ENCODE results near the gene MECP2. TPM values are rescaled to one million over a fixed set of nuclear protein-coding genes. Genes with fewer than 3 reads are reported as not detected.

MECP2 gene
- total and polyA plus RNA-seq, 2 donors (not counting 1 experiment from before 2014, with no cell fraction given), result 20.0 to 122 TPM

GRCh38 chrX:154142950-154143745 lies 45.6 kb upstream of the MECP2 start:
- Mint-ChIP-seq H3K9me3 (ENCODE audit: insufficient read depth) (no peaks in the 10 kb centered on the region), H3K27me3 (no peaks in the 10 kb centered on the region), H3K4me3 (no peak overlapping the region), H3K27ac (no peak overlapping the region), H3K4me1 (no peaks in the 10 kb centered on the region)
- no peak overlapping the region for H3K27ac ChIP-seq (ENCODE audit: low read length in 2 of 2)
- no peaks in the 10 kb centered on the region for H3K4me1 ChIP-seq (ENCODE audit: control insufficient read depth in 2 of 2, insufficient read depth in 2 of 2, low read length in 2 of 2)
- no peak overlapping the region for H3K9ac ChIP-seq (ENCODE audit: low read length)
- no peaks in the 10 kb centered on the region for H4K20me1 ChIP-seq (ENCODE audit: control insufficient read depth, insufficient read depth, low read length, poor library complexity, severe bottlenecking)
- intact Hi-C loops (cut with micrococcal nuclease), result no loop called here
- POLR2A ChIA-PET, result interaction anchor here (0.6 kb wide), 1 partner anchor 228 kb away, joined by 4 read pairs; no protein-coding TSS in a partner anchor
- 83% methylated on average over 8 of the region's 23 CpGs for WGBS (ENCODE audit: insufficient coverage)
- no peak overlapping the region for H3K4me2 ChIP-seq (replicated peaks; ENCODE audit: low read depth, low read length, poor library complexity, severe bottlenecking)
- H3K4me3 ChIP-seq (ENCODE audit: control extremely low read depth in 1 of 5, extremely low read depth in 1 of 5, insufficient read depth in 1 of 5, low read depth in 2 of 5, low read length in 4 of 5), result no peak overlapping the region
- CTCF ChIA-PET, result no interaction called here
- TF ChIP-seq CTCF (IDR thresholded peaks at IDR 0.05) (no peak), EZH2 (IDR thresholded peaks at IDR 0.05; ENCODE audit: borderline replicate concordance, insufficient read depth, low read depth, low read length, poor library complexity, severe bottlenecking) (no peak)
- ATAC-seq (ENCODE audit: low read depth) (no peak), DNase-seq (no peak)
- H3K27me3 ChIP-seq (replicated peaks in 1 of 4; ENCODE audit: control extremely low read depth in 1 of 4, control insufficient read depth in 3 of 4, insufficient read depth in 4 of 4, low read length in 3 of 4), result no peaks in the 10 kb centered on the region
- no peaks in the 10 kb centered on the region for H3K9me3 ChIP-seq (ENCODE audit: control extremely low read depth in 1 of 3, control insufficient read depth in 2 of 3, insufficient read depth in 1 of 3, low read length in 2 of 3)
- H3K79me2 ChIP-seq (ENCODE audit: control insufficient read depth, insufficient read depth, low read length), result no peaks in the 10 kb centered on the region
- no peaks in the 10 kb centered on the region for H3K36me3 ChIP-seq (replicated peaks in 1 of 2; ENCODE audit: control extremely low read depth in 1 of 2, control insufficient read depth in 1 of 2, extremely low read depth in 1 of 2, insufficient read depth in 2 of 2, low read length in 1 of 2)
- no peak overlapping the region for H2AFZ ChIP-seq (ENCODE audit: insufficient read depth, low read depth, low read length, poor library complexity, severe bottlenecking)

GRCh38 chrX:154142386-154142785 lies 44.9 kb upstream of the MECP2 start:
- no peaks in the 10 kb centered on the region for H3K4me1 Mint-ChIP-seq
- TF ChIP-seq CTCF (IDR thresholded peaks at IDR 0.05), result no peak
- TF ChIP-seq EZH2 (IDR thresholded peaks at IDR 0.05; ENCODE audit: borderline replicate concordance, insufficient read depth, low read depth, low read length, poor library complexity, severe bottlenecking), result no peak
- peaks cover 0 to 2% of the 10 kb centered on the region in 2 donors for H3K4me1 ChIP-seq (ENCODE audit: control insufficient read depth in 2 of 2, insufficient read depth in 2 of 2, low read length in 2 of 2)
- ATAC-seq (ENCODE audit: low read depth) (no peak), DNase-seq (no peak)
- H3K4me2 ChIP-seq (replicated peaks; ENCODE audit: low read depth, low read length, poor library complexity, severe bottlenecking), result no peak overlapping the region
- H3K9ac ChIP-seq (ENCODE audit: low read length), result no peak overlapping the region
- H3K9me3 ChIP-seq (ENCODE audit: control extremely low read depth in 1 of 3, control insufficient read depth in 2 of 3, insufficient read depth in 1 of 3, low read length in 2 of 3), result no peaks in the 10 kb centered on the region
- H3K27me3 Mint-ChIP-seq, result no peaks in the 10 kb centered on the region
- H3K4me3 ChIP-seq (ENCODE audit: control extremely low read depth in 1 of 5, extremely low read depth in 1 of 5, insufficient read depth in 1 of 5, low read depth in 2 of 5, low read length in 4 of 5), result no peak overlapping the region
- POLR2A ChIA-PET, result interaction anchor here (0.6 kb wide), 1 partner anchor 229 kb away, joined by 4 read pairs; no protein-coding TSS in a partner anchor
- no peaks in the 10 kb centered on the region for H3K79me2 ChIP-seq (ENCODE audit: control insufficient read depth, insufficient read depth, low read length)
- H3K4me3 Mint-ChIP-seq, result no peak overlapping the region
- H2AFZ ChIP-seq (ENCODE audit: insufficient read depth, low read depth, low read length, poor library complexity, severe bottlenecking), result no peak overlapping the region
- no peaks in the 10 kb centered on the region for H3K36me3 ChIP-seq (replicated peaks in 1 of 2; ENCODE audit: control extremely low read depth in 1 of 2, control insufficient read depth in 1 of 2, extremely low read depth in 1 of 2, insufficient read depth in 2 of 2, low read length in 1 of 2)
- no peaks in the 10 kb centered on the region for H4K20me1 ChIP-seq (ENCODE audit: control insufficient read depth, insufficient read depth, low read length, poor library complexity, severe bottlenecking)
- intact Hi-C loops (cut with micrococcal nuclease), result no loop called here
- H3K27ac ChIP-seq (ENCODE audit: low read length in 2 of 2), result no peak overlapping the region
- 91% methylated on average over 5 of the region's 8 CpGs for WGBS (ENCODE audit: insufficient coverage)
- no peaks in the 10 kb centered on the region for H3K27me3 ChIP-seq (replicated peaks in 1 of 4; ENCODE audit: control extremely low read depth in 1 of 4, control insufficient read depth in 3 of 4, insufficient read depth in 4 of 4, low read length in 3 of 4)
- no peaks in the 10 kb centered on the region for H3K9me3 Mint-ChIP-seq (ENCODE audit: insufficient read depth)
- H3K27ac Mint-ChIP-seq, result no peak overlapping the region
- CTCF ChIA-PET, result interaction anchor here (1.4 kb wide), 1 partner anchor 231 kb away, joined by 6 read pairs; no protein-coding TSS in a partner anchor

Data from B cell (primary cell).